GM18870 (cell line): ENCODE results near the gene PNPLA1.

Source experiments
- ATAC-seq: cut with Tn5 transposase; IDR thresholded peaks from one replicate; pipeline ENCODE4 v1.9.1; 2021; ENCODE audit warnings: moderate library complexity; ENCODE audit not compliant: unreplicated experiment

The PNPLA1 gene

GRCh38 chr6:36246506-36247268, 23.2 kb upstream of the PNPLA1 start:
- ATAC-seq, result no peak

GRCh38 chr6:36247693-36248092, 22.2 kb upstream of the PNPLA1 start:
- ATAC-seq, result no peak

GRCh38 chr6:36248980-36249379, 20.9 kb upstream of the PNPLA1 start:
- no peak for ATAC-seq

- no peak for ATAC-seq
Observed at GRCh38 chr6:36249536-36249935, 20.3 kb upstream of the PNPLA1 start.

GRCh38 chr6:36252005-36252404, 17.9 kb upstream of the PNPLA1 start:
- ATAC-seq, result no peak

- ATAC-seq, result no peak
Observed at GRCh38 chr6:36263390-36264000, 6.4 kb upstream of the PNPLA1 start.

GRCh38 chr6:36265744-36266143, 4.1 kb upstream of the PNPLA1 start:
- no peak for ATAC-seq

- ATAC-seq, result no peak
Observed at GRCh38 chr6:36266913-36267644, 2.8 kb upstream of the PNPLA1 start.

- no peak for ATAC-seq
Observed at GRCh38 chr6:36267731-36268477, 2.0 kb upstream of the PNPLA1 start.

GRCh38 chr6:36268478-36269275, 1.2 kb upstream of the PNPLA1 start:
- no peak for ATAC-seq

- no peak for ATAC-seq
Observed at GRCh38 chr6:36272234-36272633, 2.4 kb downstream of the PNPLA1 start.

- no peak for ATAC-seq
Observed at GRCh38 chr6:36273067-36273466, 3.2 kb downstream of the PNPLA1 start.

- ATAC-seq, result no peak
Observed at GRCh38 chr6:36273802-36274514, 4.1 kb downstream of the PNPLA1 start.

GRCh38 chr6:36276581-36277536, 7.0 kb downstream of the PNPLA1 start:
- no peak for ATAC-seq

- ATAC-seq, result no peak
Observed at GRCh38 chr6:36277946-36278470, 8.1 kb downstream of the PNPLA1 start.

- no peak for ATAC-seq
Observed at GRCh38 chr6:36280467-36280866, 10.6 kb downstream of the PNPLA1 start.

GRCh38 chr6:36280983-36281382, 11.1 kb downstream of the PNPLA1 start:
- no peak for ATAC-seq

GRCh38 chr6:36283608-36284007, 13.7 kb downstream of the PNPLA1 start:
- no peak for ATAC-seq
